ENCODE data around the gene DUOXA1.

DNA sequence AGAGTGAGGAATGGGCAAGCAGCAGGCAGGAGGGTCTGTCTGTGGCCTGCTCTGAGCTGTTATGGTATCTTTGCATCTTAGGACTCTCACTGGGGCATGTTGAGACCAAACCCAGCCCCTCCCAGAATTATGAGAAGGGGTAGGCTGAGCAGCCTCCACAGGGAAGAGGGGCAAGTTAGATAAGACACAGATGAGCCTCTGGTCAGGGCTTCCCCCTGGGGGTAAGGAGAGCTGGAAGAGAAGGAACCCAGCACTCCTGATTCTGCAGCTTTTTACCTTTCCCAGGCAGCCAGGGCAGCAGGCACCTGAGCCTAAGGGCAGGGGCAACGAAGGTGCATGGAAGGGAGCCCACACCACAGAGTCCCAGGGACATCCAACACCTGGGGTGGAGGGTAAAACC, 19.4 kb upstream of the DUOXA1 start:
- TF ChIP-seq, protein P1, sequence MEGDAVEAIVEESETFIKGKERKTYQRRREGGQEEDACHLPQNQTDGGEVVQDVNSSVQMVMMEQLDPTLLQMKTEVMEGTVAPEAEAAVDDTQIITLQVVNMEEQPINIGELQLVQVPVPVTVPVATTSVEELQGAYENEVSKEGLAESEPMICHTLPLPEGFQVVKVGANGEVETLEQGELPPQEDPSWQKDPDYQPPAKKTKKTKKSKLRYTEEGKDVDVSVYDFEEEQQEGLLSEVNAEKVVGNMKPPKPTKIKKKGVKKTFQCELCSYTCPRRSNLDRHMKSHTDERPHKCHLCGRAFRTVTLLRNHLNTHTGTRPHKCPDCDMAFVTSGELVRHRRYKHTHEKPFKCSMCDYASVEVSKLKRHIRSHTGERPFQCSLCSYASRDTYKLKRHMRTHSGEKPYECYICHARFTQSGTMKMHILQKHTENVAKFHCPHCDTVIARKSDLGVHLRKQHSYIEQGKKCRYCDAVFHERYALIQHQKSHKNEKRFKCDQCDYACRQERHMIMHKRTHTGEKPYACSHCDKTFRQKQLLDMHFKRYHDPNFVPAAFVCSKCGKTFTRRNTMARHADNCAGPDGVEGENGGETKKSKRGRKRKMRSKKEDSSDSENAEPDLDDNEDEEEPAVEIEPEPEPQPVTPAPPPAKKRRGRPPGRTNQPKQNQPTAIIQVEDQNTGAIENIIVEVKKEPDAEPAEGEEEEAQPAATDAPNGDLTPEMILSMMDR (conservative IDR thresholded peaks at IDR 0.05 in 1 of 2, IDR thresholded peaks at IDR 0.05 in 1 of 2; ENCODE audit: extremely low read depth in 1 of 2, insufficient read depth in 1 of 2, low read depth in 1 of 2, low read length in 2 of 2) = no peak
- TF ChIP-seq EZH2 (IDR thresholded peaks at IDR 0.05; ENCODE audit: borderline replicate concordance, low read length) = no peak

All from mammary epithelial cell (primary cell).